Stimulated activated CD4-positive, alpha-beta T cell treated with anti-CD3 and anti-CD28 coated beads, Interleukin-4, amount 100 ng/mL, for 1 hour (primary cell): ENCODE results near the gene C22orf39.
"Not testable (repeated sequence)": the region's sequence is repeated elsewhere in the genome, so short reads cannot be mapped to it uniquely, and the experiment has no call there.

ENCODE experiments used
- DNase-seq: peaks from one replicate; pipeline ENCODE4 v3.0.0-alpha.2; 2020

Gene C22orf39

GRCh38 chr22:19450363-19451175, 3.1 kb upstream of the C22orf39 start:
- DNase-seq: no peak

DNA sequence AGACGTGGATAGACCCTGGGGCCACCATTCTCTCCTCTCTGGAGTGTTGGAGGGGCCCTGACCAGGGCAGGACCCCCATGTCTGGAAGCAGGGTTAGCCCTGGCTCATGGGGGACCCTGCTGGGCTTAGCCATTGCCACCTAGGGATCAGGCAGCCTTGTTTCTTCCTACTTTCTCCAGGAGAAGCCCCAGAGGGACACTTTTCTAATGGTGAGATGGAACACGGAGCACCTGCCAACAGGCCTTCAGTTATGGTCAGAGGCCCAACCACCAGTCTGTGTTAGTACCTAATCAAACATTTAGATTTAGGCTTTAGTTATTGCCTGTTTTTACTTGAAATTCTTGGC, 1.9 kb upstream of the C22orf39 start:
- DNase-seq: no peak

GRCh38 chr22:19448739-19449421, 1.4 kb upstream of the C22orf39 start:
- DNase-seq: peak; percentile 25

- no peak for DNase-seq
These were observed 631 bp upstream of the C22orf39 start for GRCh38 chr22:19448076-19448607.

GRCh38 chr22:19446603-19447329, 745 bp downstream of the C22orf39 start:
- no peak for DNase-seq

DNA sequence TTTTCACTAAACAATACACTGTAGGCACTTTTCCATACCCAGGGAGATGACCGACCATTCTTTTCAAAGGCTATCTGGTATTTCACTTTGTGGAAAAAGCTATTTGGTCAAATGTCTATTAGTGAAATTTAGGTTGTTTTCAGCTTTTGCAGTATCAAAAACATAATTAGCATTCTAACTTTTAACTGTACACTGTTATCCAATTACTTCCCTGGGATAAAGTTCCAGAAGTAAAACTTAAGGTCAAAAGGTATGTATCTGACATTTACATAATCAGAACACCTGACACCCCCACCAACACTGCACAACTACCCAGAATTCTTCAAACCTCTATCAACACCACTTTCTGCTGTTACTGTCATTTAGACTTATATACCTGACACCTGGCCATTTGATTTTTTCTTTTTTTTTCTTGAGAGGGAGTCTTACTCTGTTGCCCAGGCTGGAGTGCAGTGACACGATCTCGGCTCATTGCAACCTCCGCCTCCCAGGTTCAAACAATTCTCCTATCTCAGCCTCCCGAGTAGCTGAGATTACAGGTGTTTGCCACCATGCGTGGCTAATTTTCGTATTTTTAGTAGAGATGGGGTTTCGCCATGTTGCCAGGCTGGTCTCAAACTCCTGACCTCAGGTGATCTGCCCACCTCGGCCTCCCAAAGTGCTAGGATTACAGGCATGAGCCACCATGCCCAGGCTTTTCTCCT, 2.1 kb downstream of the C22orf39 start:
- DNase-seq: not testable (repeated sequence)

DNA sequence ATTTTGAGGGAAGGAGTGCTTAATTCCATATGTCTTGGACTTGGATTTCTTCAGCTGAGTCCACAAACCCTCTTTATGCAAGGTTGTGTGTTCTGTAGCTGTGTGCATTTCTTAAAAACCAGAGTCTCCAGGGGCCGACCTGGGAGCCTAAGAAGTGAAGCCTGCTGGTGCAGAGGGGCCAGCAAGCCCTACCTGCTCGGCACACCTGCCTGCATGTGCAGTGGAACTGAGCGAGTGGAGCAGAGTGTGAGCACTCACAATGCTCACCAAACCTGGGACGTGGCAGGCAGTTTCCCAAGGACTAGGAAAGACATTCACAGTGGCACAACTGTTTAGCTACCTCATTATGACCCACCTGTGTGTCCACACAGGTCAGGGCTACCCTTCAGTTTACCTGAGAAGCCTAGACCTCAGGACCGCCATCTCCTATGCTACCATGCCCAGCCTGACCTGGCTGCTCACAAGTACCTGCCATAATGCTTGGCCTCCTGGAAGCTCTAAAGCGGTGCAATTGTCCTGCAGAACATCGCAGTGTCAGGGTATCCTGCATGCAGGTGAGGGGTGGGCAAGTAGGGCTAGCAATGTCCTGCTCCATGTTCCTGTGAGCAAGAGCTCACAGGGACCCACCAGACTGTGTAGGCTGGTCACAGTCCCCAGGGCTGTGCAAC, 3.8 kb downstream of the C22orf39 start:
- no peak for DNase-seq

- DNase-seq: no peak
These were observed 5.3 kb downstream of the C22orf39 start for GRCh38 chr22:19442166-19442565.

GRCh38 chr22:19440411-19441195, 6.9 kb downstream of the C22orf39 start:
- DNase-seq: no peak

DNA sequence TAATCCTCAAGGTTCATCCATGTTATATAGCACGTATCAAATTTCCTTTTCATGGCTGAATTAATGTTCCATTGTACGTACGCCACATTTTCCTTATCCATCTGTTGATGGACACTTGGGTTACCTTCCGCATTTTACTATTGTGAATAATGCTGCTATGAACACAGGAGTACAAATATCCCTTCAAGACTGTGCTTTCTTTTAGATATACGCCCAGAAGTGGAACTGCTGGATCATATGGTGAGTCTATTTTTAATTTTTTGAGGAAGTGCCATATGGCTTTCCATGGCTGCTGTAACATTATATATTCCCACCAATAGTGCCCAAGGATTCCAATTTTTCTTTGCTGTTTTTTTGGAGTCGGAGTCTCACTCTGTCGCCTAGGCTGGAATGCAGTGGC, 9.2 kb downstream of the C22orf39 start:
- DNase-seq: no peak

- not testable (repeated sequence) for DNase-seq
These were observed 10.9 kb downstream of the C22orf39 start for GRCh38 chr22:19436444-19437161.

DNA sequence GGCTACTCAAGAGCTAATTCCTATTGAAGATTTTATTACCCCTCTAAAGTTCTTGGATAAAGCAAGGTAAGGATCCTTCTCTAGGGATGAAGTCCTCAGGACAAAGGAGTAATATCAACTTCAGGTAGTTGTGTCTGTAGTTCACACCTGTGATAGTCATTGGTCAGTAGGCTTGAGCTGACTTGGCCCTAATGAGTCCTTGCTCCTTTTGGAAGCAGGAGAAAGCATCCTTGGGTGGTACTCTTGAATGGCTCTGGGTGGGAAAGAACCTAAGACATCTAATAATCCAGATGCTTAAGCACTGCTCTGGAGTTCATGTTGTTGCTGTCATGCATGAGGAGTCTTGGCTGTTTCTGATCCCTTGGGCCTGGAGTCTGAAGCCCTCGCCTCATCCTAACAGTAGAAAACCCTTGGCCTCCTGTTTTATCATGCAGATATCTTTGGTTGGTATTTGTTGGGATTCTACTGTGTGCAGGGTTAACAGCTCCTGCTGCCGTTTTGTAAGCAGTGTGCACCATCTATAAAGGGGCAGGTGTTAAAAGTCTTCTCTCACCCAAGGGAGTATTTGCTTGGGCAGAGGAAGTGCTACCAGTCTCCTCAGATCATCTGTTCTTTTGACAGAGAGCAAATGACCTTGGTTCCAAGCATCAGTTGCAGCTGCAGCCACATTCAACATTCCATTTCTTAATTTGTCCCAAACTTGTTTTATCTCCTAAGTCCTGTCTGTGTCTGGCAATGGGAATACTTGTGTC, 12.5 kb downstream of the C22orf39 start:
- no peak for DNase-seq

GRCh38 chr22:19434401-19434800, 13.1 kb downstream of the C22orf39 start:
- no peak for DNase-seq

DNA sequence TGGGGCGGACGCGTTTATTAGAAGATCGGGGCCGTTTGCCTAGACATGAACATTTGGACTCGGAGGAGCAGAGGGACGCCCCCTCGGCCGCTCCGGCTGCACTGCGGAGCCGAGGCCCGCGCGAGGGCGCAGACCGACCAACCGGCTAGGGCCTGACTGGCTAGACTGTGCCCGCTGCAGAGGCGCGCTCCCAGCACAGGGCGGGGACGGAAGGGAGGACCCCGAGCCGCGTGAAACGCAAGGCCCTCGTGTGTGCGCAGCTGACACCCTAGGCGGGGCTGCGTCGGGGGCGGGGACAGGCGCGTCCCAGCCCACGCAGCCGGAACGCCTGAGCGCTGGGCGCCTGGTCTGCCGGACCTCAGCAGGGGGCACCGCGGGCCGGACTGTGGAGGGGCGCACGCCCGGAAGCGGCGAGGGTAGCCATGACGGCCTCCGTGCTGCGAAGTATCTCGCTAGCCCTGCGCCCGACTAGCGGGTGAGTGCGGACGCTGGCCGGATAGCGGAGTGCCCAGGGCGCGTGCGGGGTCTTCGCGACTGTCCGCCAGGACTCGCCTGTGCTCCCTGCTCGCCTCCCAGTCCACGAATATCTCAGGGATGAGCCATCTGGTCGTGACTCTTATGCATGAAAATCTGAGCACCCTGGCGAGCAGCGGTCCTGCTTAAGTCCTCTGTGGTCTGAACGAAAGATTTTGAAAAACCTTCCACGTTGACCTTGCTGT, 15.2 kb downstream of the C22orf39 start, which contains the start of gene MRPL40:
Gene MRPL40 (plus strand): TSS at position 413 of the 719 bp plus-strand sequence. CDS start 10 bp downstream, at position 423.
- DNase-seq: peak; percentile 93

DNA sequence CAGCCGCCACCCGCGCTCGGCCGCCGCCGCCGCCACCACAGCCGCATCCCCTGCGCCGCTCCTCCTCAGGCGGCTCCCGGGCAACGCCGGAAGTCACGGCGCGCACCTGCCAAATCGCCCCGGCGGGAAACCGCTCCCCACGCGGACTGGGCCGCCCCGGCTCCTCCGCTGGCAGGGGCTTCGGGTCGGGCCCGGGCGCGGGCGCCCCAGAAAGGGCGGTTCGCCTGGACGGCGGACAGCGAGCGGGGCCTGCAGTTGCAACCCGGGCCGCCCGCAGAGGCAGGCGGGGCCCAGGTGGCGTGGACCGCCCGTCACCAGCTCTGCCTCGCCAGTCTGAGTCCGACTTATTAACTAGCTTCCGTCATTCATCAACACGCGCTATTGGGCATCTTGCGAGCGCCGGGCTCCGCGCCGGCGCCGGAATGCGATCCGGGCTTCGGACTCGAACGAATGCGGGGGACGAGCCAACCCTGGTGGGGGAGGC, 15.8 kb downstream of the C22orf39 start, which contains the start of gene HIRA:
Gene HIRA (minus strand): TSS at position 85 of the 484 bp plus-strand sequence. CDS start 257 bp downstream, outside the sequence.
- peak; percentile 88 for DNase-seq

- DNase-seq: peak; percentile 21
These were observed 16.5 kb downstream of the C22orf39 start for GRCh38 chr22:19430890-19431541.

DNA sequence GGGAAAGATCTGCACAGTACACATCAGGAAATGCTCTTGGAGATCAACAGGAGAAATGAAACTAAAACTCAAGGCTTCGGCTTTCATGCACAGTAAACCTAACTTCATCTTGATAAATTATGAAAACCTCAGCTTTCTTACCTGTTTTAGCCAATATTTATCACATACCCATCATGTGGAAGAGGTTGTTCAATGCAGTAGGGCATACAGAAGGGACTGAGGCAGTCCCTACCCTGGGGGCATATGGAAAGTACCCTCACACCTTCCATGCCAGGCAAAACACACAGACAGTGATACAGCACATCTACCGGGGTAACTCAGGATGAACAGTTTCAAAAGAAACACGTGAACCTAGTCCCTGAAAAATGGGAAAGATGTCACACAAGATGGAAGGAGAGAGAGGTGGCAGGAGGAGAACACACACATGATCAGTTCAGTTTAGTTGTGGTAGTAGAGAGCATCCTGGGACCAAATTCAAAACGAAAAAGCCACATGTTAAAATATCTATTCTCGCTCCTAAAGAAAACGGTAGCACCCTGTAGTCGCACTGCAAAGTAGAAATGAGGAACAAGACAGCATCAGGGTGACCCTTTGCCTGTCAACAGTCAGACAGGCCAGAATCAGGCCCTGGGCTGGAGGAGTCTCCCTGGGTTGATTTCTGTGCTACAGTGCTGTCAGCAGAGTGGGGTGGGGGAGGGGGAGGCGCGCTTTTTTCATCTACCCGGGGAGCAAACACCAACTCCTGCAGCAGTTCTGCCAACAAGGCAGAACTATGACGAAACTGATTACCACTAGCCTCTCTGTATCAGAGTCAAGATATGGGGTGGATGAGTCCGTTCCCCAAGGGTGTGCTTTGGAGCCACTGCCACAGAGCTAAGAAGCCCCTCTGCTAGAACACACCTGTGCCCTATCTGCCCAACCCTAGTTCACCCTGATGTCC, 17.3 kb downstream of the C22orf39 start:
- DNase-seq: peak; percentile 39
